22Rv1 (cell line): Measurements from ENCODE around the gene PPP1CA.

Experiments used
- H3K27ac ChIP-seq: fragments of 450-650 bp; 2 replicates; pipeline ENCODE4 v1.5.1; 2017
- ZFX ChIP-seq: fragments of 450-650 bp; IDR thresholded peaks from 2 replicates; pipeline ENCODE4 v1.6.1; 2017; ENCODE audit warnings: antibody characterized with exemption, borderline replicate concordance
- TF ChIP-seq, protein P1 (sequence below): fragments of 450-650 bp; IDR thresholded peaks from 2 replicates; pipeline ENCODE4 v1.5.1; 2017; ENCODE audit warnings: mild to moderate bottlenecking

Gene PPP1CA

DNA sequence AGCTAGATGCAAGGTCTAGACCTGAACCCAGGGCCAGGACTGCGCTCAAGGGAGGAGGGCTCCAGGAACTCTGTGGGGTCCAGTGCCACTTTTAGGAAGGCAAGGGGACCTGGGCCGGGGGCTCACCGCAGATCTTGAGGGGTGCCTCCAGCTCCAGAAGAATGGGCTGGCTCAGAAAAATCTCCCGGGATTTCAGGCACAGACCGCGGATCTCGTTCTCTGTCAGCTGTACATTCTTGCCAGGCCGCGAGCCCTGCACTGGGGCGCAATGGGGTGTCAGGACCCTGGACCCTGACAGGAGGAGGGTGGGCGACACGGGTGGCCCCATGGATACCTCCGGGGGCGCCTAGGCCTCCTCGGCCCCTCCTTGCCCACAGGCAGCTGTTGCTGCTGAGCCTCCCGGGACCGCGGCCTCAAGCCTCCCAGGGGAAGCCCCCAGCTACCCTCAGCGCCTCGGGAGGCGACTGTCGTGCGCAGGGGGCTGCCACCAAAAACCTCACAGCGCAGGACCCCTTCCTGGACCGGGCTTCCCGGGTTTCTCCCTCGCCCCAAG, 640 bp downstream of the PPP1CA start:
- no peak for TF ChIP-seq ZFX
- TF ChIP-seq, protein P1, sequence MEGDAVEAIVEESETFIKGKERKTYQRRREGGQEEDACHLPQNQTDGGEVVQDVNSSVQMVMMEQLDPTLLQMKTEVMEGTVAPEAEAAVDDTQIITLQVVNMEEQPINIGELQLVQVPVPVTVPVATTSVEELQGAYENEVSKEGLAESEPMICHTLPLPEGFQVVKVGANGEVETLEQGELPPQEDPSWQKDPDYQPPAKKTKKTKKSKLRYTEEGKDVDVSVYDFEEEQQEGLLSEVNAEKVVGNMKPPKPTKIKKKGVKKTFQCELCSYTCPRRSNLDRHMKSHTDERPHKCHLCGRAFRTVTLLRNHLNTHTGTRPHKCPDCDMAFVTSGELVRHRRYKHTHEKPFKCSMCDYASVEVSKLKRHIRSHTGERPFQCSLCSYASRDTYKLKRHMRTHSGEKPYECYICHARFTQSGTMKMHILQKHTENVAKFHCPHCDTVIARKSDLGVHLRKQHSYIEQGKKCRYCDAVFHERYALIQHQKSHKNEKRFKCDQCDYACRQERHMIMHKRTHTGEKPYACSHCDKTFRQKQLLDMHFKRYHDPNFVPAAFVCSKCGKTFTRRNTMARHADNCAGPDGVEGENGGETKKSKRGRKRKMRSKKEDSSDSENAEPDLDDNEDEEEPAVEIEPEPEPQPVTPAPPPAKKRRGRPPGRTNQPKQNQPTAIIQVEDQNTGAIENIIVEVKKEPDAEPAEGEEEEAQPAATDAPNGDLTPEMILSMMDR: no peak
- H3K27ac ChIP-seq: peak overlapping the region; percentile 96

DNA sequence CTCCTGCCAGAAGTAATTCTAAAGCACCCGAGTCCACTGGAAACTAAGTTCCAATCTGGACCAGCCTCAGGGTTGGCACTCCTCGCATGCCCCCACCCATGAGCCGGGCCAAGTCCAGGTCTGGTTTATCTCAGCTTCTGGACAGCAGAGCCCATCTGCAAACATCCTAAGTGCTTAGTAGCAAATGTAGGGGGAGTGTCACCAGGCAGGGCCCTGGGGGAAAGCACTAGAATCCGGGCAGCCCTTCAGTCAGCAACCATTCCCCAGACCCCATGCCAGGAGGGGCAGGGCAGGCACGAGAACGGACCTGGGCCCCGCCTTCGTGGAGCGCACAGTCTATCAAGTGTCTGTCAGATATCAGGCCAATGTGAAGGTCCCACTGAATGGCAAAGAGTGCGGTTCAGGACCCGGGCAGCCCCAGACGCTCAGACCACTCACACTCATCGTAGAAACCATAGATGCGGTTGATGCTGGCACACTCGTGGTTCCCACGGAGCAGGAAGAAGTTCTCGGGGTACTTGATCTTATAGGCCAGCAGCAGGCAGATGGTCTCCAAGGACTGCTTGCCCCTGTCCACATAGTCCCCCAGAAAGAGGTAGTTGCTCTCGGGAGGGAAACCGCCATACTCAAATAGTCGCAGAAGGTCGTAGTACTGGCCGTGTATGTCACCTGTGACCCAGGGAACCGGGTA, 1.3 kb downstream of the PPP1CA start:
- peak overlapping the region; percentile 96 for H3K27ac ChIP-seq
- TF ChIP-seq ZFX: no peak
- TF ChIP-seq, protein P1: no peak

DNA sequence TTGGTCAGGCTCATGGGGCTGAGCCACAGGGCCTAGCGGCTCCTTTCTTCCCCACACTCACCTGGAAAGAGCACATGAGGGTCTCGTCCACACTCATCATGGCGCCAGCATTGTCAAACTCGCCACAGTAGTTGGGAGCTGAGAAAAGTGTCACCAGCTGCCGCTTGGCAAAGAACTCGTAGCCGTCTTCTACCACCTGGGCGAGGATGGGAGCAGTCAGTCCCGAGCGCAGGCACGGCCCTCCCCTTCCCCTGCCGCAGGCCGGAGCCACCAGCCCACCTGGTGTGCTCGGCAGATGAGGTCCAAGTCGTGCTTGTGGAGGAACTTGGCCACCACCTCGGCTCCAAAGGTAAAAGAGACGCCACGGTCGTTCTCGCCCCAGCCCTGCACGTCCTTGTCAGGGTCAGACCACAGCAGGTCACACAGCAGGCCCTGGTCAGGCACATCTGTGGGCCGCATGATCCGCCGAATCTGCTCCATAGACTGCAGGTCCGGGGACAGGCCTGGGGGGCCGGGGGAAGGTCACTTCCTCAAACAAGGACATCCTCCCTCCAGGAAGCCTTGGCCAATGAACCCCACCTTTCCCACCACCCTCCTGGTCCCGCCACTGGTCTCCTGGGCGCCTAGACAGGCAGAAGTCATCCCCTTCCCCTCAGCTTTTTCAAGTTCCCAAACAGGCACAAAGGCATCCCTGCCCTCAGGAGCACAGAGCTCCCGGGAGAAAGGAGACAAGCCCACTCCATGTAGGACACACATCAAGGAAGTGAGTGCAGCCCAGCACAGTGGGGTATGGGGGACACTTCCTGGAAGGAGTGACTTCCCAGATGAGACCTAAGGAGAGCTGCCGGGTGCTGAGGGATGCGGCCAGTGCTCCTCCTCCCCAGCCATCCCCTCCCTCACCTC, 2.7 kb downstream of the PPP1CA start:
- H3K27ac ChIP-seq: peak overlapping the region; percentile 96
- TF ChIP-seq, protein P1: no peak
- TF ChIP-seq ZFX: no peak

DNA sequence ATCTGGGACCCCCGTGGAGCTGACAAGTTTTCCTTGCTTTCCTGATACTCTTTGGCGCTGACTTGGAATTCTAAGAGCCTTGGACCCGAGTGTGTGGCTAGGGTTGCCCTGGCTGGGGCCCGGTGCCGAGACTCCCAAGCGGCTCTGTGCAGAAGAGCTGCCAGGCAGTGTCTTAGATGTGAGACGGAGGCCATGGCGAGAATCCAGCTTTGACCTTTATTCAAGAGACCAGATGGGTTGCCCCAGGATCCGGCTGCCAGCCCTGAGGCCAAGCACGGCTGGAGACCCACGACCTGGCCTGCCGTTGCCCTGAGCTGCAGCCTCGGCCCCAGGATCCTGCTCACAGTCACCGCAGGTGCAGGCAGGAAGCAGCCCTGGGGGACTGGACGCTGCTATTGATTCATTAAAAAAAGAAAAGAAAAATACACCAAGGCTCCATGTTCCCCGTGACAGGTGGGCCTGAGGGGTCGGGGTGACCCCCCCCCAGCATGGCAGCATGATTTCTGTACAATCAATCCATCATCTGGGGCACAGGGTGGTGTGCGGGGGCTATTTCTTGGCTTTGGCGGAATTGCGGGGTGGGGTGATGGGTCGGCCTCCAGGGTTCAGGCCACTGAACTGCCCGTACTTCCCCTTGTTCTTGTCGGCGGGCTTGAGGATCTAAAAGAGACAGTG, 3.5 kb downstream of the PPP1CA start:
- TF ChIP-seq ZFX: no peak
- peak overlapping the region; percentile 96; the same call in 1 of the 2 replicates for H3K27ac ChIP-seq

DNA sequence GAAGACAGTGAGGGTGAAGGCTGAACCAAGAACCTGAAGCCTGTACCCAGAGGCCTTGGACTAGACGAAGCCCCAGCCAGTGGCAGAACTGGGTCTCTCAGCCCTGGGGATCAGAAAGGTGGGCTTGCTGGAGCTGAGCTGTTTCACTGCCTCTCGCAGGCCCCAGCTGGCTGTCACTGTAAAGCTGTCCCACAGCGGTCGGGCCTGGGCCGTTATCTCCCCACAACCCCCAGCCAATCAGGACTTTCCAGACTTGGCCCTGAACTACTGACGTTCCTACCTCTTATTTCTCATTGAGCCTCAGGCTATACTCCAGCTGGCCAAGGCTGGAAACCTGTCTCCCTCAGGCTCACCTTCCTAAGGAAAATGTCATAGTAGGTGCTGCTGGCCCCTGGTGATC, 4.1 kb downstream of the PPP1CA start:
- H3K27ac ChIP-seq: peak overlapping the region; percentile 96; the same call in 1 of the 2 replicates
- TF ChIP-seq ZFX: no peak
- TF ChIP-seq, protein P1: no peak

DNA sequence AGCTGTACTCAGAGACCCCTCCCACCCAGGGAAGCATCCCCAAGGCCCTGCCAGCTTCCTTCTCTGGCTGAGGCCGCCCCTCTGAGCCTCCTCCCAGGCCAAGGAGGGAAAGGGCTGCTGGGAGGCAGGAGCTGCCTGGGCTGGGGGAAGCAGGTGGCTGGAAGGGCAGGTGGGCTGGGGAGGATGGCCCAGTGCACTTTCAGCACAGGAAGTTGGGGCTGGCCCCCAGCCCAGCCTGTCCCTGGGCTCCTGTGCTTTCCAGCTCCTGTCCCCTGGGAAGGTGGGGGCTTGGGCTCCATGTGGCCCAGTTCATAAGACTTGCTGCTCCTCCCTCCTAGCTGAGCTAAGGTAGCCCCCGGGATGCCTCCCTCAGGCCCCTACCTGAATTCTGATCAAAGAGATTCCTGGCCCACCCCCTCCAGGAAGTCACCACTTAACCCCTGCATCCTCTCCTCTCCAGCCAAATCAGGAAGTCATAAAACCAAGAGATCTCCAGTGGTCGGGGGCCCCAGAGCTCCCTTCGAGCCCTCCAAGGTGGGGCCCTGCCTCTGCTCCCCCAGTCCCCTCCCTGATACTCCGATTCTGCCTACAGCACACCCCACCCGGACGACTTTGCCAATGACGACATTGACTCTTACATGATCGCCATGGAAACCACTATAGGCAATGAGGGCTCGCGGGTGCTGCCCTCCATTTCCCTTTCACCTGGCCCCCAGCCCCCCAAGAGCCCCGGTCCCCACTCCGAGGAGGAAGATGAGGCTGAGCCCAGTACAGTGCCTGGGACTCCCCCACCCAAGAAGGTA, 4.9 kb downstream of the PPP1CA start:
- peak overlapping the region; percentile 96 for H3K27ac ChIP-seq
- no peak for TF ChIP-seq ZFX
- TF ChIP-seq, protein P1: no peak

DNA sequence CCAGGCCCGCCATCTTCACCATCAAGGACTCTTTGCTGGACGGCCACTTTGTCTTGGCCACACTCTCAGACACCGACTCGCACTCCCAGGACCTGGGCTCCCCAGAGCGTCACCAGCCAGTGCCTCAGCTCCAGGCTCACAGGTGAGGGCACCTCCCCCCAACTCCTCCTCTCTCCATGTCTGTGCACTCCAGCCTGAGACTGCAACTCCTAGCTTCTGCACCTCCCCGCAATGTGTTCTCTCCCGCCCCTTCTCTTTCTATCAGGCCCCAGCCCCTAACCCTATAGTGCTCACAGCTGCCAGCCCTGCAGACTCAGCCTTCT, 5.4 kb downstream of the PPP1CA start:
- TF ChIP-seq, protein P1: no peak
- TF ChIP-seq ZFX: no peak
- H3K27ac ChIP-seq: peak overlapping the region; percentile 96
